ENCODE measurements around the gene CHCHD5. TPM values are rescaled to one million over a fixed set of nuclear protein-coding genes. Genes with fewer than 3 reads are reported as not detected.

CHCHD5 gene
- total and polyA plus RNA-seq, 2 of the 8 experiments (the other 6 are each of a cell fraction or from before 2014, with no cell fraction given), result 27.2 to 71.5 TPM

GRCh38 chr2:112636605-112637288, 52.3 kb downstream of the CHCHD5 start:
- no peak overlapping the region for H2BK20ac ChIP-seq (ENCODE audit: low read length)
- H3K23ac ChIP-seq (ENCODE audit: insufficient read length), result no peak overlapping the region
- no peak overlapping the region for H2BK120ac ChIP-seq (replicated peaks; ENCODE audit: low read depth, low read length)
- ChIA-PET CTCF (ENCODE audit: partially characterized antibody) (interaction anchor here (0.7 to 5.6 kb wide), 4 partner anchors 8 to 90 kb away, joined by 3 to 32 read pairs (median 26); partner anchors contain the start of gene SLC20A1), POLR2A (ENCODE audit: partially characterized antibody) (interaction anchor here (1.1 to 5.9 kb wide), 3 partner anchors 9 to 29 kb away, joined by 3 to 40 read pairs (median 4); partner anchors contain the start of gene SLC20A1)
- no peak overlapping the region for H2BK12ac ChIP-seq (ENCODE audit: low read depth, low read length)
- H2AFZ ChIP-seq (ENCODE audit: low read length), result no peak overlapping the region
- peaks cover 0 to 4% (median under 1%) of the 10 kb centered on the region in 4 experiments; a peak in 2 of 7 replicates for H3K4me1 ChIP-seq (replicated peaks in 1 of 4; ENCODE audit: control insufficient read depth in 3 of 4, insufficient read depth in 4 of 4, low read length in 3 of 4)
- no peak overlapping the region for H4K8ac ChIP-seq (ENCODE audit: extremely low read depth, insufficient read depth, low read length)
- no peak overlapping the region for H3K56ac ChIP-seq (replicated peaks; ENCODE audit: insufficient read length, low read depth, low read length)
- H2BK15ac ChIP-seq (ENCODE audit: low read length), result no peak overlapping the region
- H3K27me3 ChIP-seq (replicated peaks in 1 of 4; ENCODE audit: control insufficient read depth in 3 of 4, extremely low read depth in 1 of 4, insufficient read depth in 3 of 4, low read length in 3 of 4), result no peaks in the 10 kb centered on the region
- H3K4ac ChIP-seq (replicated peaks; ENCODE audit: insufficient read length, low read depth, low read length), result no peak overlapping the region
- no peak overlapping the region for H4K5ac ChIP-seq (ENCODE audit: insufficient read length, low read depth, low read length)
- no peak overlapping the region for H3K14ac ChIP-seq (ENCODE audit: insufficient read length)
- FAIRE-seq (no peak), DNase-seq (ENCODE audit: low read depth in 1 of 2, low spot score in 2 of 2) (no peak)
- no peak overlapping the region for H4K91ac ChIP-seq (replicated peaks; ENCODE audit: insufficient read length, low read length)
- H2BK5ac ChIP-seq (ENCODE audit: low read depth, low read length), result no peak overlapping the region
- WGBS, 2 experiments (ENCODE audit: extremely low coverage in 1 of 2, insufficient coverage in 1 of 2, insufficient read length in 1 of 2, insufficient replicate concordance in 2 of 2, low coverage in 1 of 2, low lambda C conversion rate in 2 of 2, missing lambda C conversion rate in 1 of 2), result 90% methylated on average over 7 of the region's 7 CpGs; no CpG with 5 or more reads in 1 of the 2 experiments
- H3K23me2 ChIP-seq (ENCODE audit: low read depth, low read length), result no peaks in the 10 kb centered on the region; the same call in 1 of the 2 replicates
- no peaks in the 10 kb centered on the region for H3K79me2 ChIP-seq (ENCODE audit: control insufficient read depth in 1 of 2, insufficient read depth in 2 of 2, low read length in 2 of 2)
- no peaks in the 10 kb centered on the region; the same call in 1 of the 2 replicates for H3K79me1 ChIP-seq (ENCODE audit: low read depth, low read length)
- TF ChIP-seq, protein P1, sequence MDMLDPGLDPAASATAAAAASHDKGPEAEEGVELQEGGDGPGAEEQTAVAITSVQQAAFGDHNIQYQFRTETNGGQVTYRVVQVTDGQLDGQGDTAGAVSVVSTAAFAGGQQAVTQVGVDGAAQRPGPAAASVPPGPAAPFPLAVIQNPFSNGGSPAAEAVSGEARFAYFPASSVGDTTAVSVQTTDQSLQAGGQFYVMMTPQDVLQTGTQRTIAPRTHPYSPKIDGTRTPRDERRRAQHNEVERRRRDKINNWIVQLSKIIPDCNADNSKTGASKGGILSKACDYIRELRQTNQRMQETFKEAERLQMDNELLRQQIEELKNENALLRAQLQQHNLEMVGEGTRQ (IDR thresholded peaks at IDR 0.05; ENCODE audit: low read length), result no peak
- TF ChIP-seq EP300 (IDR thresholded peaks at IDR 0.05; ENCODE audit: borderline replicate concordance in 1 of 2, low read depth in 2 of 2, low read length in 2 of 2), result no peak
- no peak for TF ChIP-seq HDAC2 (IDR thresholded peaks at IDR 0.05; ENCODE audit: borderline replicate concordance in 1 of 2, low read depth in 2 of 2, low read length in 2 of 2)
- no peak for TF ChIP-seq TAF7 (optimal IDR thresholded peaks at IDR 0.05; ENCODE audit: borderline replicate concordance, low read depth, low read length)
- TF ChIP-seq SP1 (IDR thresholded peaks at IDR 0.05; ENCODE audit: low read depth, low read length), result no peak
- no peak for TF ChIP-seq JUND (IDR thresholded peaks at IDR 0.05; ENCODE audit: low read length)
- H2AK5ac ChIP-seq (ENCODE audit: low read depth, low read length), result 0 out of 2 replicates have a peak overlapping the region, but pooled peaks have one; percentile 53
- no peak overlapping the region for H3K18ac ChIP-seq (ENCODE audit: extremely low read depth, low read length)
- no peaks in the 10 kb centered on the region for H3K9me3 ChIP-seq (ENCODE audit: insufficient read depth in 2 of 2, low read depth in 1 of 2, low read length in 1 of 2)
- H3K36me3 ChIP-seq (ENCODE audit: control insufficient read depth in 2 of 4, insufficient read depth in 4 of 4, low read length in 3 of 4), result no peaks in the 10 kb centered on the region
- no peak overlapping the region for H3K27ac ChIP-seq (ENCODE audit: low read depth, low read length)
- no peak overlapping the region for H3K9ac ChIP-seq (replicated peaks in 1 of 4; ENCODE audit: extremely low read depth in 1 of 4, low read depth in 3 of 4, low read length in 3 of 4)
- no peaks in the 10 kb centered on the region for H4K20me1 ChIP-seq (replicated peaks in 1 of 2; ENCODE audit: control insufficient read depth in 1 of 2, insufficient read depth in 2 of 2, low read length in 2 of 2)
- H3K4me2 ChIP-seq (ENCODE audit: insufficient read depth in 1 of 2, low read depth in 2 of 2, low read length in 2 of 2), result no peak overlapping the region
- no peak overlapping the region for H3K4me3 ChIP-seq (ENCODE audit: extremely low read depth in 1 of 4, insufficient read depth in 2 of 4, low read depth in 3 of 4, low read length in 4 of 4)

Data from H1 (cell line).